Stimulated activated CD8-positive, alpha-beta memory T cell treated with anti-CD3 and anti-CD28 coated beads, Interleukin-15, amount 100 ng/mL, for 4 hours (primary cell): Measurements from ENCODE around the gene ARID5B.

Experiments
- DNase-seq, 2 donors: peaks; one replicate each; pipeline ENCODE4 v3.0.0-alpha.2; 2020; ENCODE audit warnings: low read depth in 2 of 2

ARID5B gene

DNA sequence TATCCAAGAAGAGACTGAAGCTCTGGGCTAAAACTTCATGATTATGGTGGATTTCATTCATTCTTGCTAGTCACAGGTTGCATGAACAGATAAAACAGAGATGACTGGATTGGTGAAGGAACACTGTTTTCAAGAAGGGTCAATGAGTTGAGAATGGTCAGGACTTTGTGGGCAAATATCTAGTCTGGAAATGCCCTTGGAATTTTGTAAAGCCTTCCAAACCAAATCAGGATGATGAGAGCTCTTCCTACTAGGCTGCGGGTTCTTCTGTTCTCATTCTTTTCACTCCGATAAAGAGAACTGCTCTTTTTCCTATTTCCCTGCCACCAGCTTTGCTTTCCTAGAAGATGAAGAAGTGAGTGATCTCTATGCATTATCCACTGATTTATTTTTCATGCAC, 171.4 kb downstream of the ARID5B start:
- no peak for DNase-seq

DNA sequence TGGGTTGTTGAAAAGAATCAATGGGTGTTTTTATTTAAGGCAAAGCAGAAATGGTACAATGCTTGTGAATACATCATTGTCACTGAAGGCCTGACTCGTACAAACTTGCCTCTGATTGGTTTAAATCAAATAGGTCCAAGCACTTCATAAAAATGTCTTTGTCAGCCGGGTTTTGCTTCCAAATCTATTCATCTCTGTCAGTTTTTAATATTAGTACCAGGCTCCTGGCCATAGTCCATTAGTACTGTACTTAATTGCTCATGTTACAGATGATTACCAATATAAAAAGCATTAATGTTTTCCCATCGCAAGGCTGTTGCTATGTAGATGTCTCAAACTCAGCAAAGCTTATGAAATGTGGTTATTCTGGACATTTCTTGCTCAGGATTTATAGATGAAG, 171.9 kb downstream of the ARID5B start:
- DNase-seq, result no peak

DNA sequence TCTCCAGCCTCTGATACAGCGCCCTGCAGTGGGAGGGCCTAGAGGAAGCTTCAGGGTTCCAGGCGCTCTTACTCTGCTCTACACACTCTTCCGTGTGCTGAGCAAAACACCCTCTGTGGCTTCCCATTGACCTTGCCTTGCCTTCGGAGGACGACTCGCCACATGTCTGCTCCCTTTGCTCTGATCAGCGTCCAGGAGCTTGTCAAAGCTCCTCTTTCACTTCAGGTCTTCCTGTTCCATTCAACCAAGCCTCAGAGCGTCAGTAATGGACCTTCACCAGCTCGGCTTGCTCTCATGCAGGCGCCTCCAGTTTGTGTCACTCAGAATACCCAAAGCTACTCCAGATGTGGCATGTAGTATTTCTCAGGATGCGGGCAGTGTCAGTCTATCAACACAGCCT, 173.9 kb downstream of the ARID5B start:
- no peak for DNase-seq

- DNase-seq, result no peak
These were observed 174.4 kb downstream of the ARID5B start for GRCh38 chr10:62075912-62076311.

DNA sequence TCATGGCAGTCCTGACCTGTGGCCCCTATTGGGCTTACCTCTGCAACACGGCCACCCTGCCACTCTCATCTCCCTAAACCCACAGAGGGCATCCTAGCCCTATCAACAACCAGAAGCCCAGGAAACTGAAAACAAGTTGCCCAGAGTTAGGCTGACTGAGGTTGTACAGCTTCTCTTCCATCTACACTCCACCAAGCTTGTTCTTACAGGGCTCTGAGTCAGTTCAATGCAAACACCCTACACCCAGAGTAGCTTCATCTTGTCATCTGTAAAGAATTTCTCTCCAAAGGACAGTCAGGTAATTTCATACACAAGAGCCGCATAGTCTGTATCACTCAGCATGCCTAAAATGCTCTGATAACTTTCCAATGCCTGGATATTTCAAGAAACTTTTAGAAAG, 175.4 kb downstream of the ARID5B start:
- no peak for DNase-seq

DNA sequence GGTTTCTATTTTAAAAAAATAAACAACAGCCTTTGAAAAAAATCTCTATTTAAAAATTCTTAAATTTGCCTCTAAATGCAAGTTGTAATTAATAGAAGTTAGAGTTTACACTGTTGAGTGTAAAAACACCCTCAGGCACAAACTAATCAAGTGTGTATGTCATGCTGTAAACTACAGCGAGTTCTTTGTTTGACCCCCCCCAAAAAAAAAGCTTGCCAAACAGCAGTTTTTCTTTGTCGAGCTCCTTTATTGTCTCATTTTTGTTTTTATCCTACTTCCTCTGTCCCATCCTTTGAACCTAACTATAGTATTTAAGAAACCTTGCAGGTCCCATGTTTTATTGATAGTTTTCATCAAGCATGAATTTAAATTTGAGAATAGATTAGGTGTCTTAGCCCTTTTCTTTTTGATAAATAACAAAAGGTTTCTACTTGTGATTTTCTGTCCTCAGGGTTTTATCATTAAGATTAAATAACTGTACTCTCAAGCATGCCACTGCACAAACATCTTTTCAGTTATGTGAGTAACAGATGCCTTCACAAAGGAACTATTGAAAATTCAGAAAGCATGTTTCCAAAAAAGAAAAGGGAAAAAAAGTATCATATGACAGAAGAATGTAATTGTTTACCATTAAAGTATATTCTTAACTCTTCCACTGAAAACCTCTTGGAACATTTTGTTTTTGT, 176.0 kb downstream of the ARID5B start:
- no peak for DNase-seq

DNA sequence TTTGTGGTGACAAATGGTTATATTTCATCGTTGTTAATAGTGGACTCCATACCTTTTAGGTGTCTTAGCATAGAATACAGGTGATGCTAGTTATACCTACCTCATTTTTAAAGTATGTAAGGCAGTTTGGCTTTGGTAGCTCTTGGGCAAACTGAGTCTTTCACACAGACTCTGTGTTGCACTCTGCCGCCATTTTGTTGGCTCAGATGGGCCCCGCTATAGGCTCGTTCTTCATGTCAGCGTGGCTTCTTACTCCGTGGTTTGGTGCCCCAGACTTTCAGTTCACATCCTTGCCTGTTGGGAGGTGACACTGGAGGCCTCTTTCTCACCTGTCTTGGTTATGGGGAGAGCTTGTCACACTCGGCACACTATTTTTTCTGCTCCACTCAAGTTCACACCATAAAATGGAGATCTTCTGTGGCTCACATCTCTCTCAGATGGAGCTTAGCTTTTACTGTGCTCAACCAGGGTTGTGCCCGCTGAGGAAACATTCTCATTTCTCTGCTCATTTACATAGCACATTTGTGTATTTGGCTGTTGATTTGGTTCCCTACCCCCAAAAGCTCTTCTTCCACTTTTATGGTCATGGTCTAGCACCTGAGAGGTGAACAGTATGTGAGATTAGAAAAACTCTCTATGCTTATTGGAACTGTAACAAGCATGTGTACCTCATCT, 178.5 kb downstream of the ARID5B start:
- no peak for DNase-seq

DNA sequence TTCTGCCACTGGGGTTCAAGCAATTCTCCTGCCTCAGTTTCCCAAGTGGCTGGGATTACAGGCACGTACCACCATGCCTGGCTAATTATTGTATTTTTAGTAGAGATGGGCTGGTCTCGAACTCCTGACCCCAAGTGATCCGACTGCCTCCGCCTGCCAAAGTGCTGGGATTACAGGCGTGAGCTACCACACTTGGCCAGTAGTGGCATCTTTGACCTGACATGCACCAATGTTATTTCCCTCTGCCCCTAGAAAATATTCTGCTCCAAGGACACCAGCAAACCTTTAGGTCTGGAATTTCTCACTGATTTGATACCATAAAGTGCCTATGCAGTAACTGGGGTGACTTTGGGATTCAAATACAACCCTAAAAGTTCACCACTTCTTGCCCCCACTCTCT, 179.4 kb downstream of the ARID5B start:
- no peak for DNase-seq

DNA sequence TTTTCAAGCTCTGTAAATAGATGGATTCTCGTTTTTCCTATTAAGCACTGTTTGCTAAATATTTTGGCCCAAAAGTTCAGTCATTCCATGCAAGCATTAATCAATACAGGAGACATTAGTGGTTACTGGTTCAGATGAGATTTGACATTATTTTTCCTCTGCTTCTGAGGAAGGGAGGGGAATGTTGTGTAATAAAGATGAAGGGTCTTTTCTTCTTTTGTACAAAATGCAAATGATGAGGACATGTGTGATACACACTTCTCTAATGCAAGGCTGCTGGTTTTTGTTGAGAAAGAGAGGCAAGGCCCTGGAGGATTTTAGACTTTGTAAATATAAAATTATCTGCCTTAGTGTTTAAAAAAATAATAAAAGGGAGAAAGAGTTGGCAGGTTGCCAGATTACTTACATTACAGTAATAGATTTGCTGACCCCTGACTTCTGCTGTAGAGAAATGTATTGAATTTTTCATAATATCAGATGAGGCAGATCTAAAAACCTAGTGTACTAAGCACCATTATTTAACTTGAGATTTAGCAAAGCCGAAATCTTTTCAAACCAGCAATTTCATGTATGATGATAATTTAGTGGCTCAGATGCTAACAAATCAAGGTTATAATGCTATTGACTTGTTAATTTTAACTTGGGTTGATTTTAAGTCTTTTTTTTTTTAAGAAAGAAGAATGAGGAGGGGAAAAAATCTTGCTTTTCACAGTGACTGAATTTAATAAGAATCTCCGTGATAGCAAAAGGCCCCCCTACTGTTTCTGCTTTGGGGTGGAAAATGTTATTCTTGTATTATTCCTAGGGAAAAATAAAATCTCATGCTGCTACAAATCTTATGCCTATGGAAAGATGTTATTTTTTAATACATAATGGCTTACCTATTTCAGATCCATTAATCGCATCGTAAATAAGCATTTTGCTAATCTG, 180.1 kb downstream of the ARID5B start:
- DNase-seq, result no peak

DNA sequence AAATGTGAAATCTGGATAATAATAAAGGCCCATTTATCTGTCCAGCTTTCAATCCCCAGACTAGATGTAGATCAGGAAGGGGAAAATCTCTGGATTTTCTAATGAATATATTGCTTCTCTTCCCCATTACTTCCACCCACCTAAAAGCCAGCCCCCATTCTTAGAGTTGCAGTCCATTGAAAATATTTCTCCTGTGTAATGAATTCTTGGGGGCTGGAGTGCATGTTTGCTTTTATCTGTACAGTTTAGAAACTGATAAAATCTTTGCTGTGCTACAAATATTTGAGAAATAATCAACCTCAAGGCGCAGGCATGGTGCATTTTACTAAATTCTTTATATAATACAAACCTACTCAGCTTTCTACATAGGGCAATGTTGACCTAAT, 180.8 kb downstream of the ARID5B start:
- no peak for DNase-seq

- no peak for DNase-seq
These were observed 181.4 kb downstream of the ARID5B start for GRCh38 chr10:62082729-62083411.

GRCh38 chr10:62083412-62084267, 182.1 kb downstream of the ARID5B start:
- DNase-seq, result no peak

DNA sequence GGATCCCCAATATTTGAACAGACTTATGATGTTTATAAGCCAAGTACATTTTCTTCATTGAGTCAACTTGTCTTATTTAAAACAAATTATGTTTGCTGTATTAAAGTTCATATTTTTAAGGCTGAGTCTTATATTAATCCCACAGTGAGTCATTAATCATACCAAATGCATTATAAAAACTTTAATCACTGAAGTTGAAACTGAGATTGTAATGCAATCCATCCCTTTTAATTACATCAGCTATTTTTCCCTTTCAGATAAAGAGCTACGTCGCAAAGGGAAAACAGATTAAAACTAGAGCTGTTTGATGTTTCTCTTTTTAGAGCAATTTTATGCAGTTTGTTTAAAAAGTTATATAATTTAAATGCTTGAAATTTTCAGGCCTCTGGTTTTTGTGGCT, 183.0 kb downstream of the ARID5B start:
- DNase-seq, result no peak

- no peak for DNase-seq
These were observed 183.9 kb downstream of the ARID5B start for GRCh38 chr10:62085404-62085803.

DNA sequence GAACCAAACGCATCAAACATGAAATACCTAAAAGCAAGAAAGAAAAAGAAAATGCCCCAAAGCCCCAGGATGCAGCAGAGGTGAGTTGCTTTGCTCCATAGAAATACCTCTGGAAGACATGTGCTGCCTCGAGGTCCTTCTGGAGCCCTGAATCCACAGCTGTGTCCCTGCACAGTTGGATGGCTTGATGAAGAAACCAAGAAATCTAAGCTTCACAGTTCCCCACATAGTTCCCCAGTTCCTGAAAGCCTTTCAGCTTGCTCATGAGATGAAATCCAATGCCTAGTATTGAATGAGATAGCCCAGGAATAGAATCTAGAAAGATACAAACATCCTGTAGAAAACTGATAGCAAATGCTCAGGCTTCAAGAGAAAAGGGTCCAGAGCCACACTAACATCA, 184.3 kb downstream of the ARID5B start:
- no peak for DNase-seq

DNA sequence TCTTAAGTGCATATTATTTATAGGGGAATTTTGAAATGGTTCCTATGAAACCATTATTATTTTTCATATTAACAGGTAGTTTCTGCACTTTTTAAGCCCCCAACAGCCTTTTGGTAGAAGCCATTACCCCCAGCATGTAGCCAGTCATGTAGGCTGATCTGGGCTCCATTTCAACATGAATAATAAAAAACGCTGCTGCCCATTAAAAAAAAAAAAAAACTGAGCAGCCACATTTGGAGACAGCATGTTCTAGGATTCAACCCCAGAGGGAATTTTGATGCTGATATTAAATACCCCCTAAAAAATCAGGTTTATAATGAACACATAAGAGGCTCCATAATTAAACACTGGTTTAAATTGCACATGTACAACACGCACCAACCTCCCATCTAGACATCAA, 185.8 kb downstream of the ARID5B start:
- no peak for DNase-seq

- DNase-seq, result no peak
These were observed 187.3 kb downstream of the ARID5B start for GRCh38 chr10:62088786-62089185.

GRCh38 chr10:62092301-62093030, 191.0 kb downstream of the ARID5B start:
- DNase-seq, result no peak

DNA sequence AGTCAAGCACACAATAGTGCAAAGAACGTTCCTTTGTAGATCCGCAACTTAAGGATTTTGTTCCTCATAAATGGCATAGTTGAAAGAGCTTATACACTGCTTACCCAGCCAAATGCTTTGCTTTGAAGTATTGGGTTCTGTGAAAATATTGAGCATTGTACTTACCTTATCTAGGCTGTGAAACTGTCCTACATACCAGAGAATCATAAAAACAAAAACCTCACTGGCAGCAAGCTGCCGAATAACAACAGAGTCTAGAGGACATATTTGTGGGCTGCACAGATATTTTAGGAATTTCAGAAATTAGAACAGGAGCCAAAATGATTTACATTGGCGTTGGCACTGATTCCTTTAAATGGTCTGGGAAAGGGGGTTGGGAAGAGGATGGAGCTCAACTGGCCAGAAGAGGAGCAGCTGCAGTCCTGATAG, 192.4 kb downstream of the ARID5B start:
- no peak for DNase-seq
